ENCODE measurements around the gene CASP3.
"Not testable (repeated sequence)": the region's sequence is repeated elsewhere in the genome, so short reads cannot be mapped to it uniquely, and the experiment has no call there.

The CASP3 gene

DNA sequence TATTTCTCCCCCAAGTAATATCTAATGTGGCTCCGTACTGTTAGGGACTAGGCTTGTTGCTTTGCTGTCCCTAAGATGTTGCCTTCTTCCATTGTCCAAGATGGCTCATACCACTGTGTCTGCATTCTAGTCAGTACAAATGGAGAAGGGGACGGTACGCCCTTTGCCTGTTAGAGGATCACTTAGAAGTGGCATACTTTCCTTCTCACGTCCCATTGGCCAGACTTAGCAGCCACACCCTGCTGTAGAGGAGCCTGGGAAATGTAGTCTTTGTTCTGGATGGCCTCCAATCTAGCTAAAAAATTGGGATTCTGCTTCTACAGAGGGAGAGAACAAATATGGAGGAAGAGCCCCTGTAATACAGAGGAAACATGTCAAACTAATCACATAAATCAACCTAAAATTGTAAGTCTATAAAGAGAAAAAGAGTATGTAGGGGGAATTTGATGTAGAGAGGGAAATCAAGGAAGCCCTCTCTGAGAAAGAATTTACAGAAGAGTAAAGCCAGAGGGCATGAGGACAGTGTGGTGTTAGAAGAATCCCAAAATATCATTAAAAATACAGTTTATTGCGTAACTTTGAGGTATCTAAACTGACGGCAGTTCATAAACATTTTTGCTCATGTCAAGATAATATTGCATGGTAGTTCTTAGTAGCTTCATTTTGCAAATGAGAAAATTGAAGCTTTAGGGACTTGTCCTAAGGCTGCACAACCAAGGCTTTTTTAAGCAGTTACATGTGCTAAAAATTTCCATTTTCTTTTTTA is 15.4 kb upstream of the CASP3 start:
- DNase-seq (ENCODE audit: low spot score), result no peak

GRCh38 chr4:184662236-184662635 is 13.0 kb upstream of the CASP3 start:
- DNase-seq (ENCODE audit: low spot score), result no peak

DNA sequence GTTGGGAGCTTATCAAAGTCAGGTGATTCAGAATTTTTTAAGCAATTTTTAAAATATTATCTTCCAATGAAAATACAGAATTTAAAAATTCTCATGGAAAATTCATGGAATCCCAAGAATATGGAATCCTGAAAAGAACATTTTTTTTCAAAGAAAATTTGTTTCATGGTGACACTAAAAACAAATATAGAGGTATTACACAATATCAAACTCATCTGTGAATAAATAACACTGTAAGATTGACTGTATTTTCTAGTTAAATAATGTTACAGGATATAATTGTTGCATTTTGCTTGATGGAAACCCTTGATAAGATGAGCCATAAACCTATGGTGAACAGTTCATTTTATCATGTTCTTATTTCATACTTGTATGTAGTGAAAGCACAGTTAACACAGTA is 11.7 kb upstream of the CASP3 start:
- no peak for DNase-seq (ENCODE audit: low spot score)

DNA sequence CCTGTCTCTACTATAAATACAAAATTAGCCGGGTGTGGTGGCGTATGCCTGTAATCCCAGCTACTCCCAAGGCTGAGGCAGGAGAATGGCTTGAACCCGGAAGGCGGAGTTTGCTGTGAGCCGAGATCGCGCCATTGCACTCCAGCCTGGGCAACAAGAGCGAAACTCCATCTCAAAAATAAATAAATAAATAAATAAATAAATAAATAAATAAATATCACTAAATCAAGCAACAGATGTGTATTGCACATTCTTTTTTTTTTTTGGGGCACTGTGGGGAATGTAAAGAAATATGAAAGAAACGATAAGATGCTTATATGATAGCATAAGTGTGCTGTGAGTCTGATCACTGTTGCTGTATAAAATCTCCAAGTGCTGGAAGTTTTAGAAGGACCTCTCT is 8.6 kb upstream of the CASP3 start:
- DNase-seq (ENCODE audit: low spot score), result not testable (repeated sequence)

- no peak for DNase-seq (ENCODE audit: low spot score)
These were observed 7.9 kb upstream of the CASP3 start for GRCh38 chr4:184657144-184657543.

DNA sequence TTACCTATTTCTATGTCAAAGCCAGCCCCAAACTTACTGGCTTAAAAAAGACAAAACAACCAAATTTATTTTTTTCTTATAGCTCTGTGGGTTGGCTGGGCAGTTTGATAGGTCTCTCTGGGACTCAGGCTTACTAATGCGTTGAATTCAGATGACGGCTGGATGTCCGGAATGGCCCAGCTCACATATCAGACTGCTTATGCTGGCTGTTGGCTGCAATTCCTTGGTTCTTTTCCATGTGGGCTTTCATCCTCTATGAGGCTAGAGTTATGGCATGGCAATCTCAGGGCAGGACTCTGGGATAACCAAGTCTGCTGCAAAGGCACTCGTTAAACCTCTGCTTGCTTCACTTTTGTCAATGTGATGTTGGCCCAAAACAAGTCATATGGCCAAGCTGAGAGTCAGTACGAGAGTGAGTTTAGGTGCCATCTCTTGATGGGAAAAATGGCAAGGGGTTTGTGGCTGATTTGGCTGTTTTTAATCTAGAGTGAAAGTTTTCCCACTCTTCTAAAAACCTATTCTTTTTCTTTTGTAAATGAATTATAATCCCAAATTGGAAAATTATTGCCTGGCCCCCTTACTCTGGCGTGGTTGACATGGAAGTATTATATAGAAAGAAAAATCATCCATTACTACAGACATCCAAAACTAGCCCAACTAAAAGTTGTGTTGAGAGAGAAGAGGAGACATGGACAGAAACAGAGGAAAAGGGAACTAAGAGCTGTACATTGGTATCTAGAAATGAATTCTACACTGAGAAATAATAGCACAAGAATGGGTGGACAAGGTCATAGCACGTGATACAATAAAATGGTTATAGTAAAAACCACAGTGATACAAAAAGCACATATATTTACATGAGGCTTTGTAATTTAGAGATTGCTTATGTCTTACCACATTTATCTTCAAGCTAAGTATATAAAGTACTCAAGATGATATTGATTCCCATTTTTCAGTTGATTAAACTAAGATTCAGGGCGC is 6.9 kb upstream of the CASP3 start:
- no peak for DNase-seq (ENCODE audit: low spot score)

DNA sequence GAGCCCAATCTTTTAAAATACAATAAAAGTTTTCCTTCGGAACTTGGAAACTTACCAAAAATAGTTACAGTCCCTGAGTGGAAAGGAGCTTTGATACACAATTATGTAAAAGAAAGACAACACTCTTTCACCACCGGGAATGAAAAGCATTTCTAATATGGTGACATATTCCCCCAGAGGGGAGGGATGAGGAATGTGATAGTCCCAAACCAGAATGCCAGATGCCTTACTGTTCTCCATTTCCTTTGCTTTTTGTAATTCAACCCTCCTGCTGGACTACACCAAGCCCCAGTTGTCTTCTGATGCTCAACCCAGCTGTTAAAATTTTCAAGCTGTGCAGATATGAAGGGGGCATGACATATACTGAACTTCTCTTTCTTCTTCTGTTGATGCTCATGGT is 4.4 kb upstream of the CASP3 start:
- no peak for DNase-seq (ENCODE audit: low spot score)

GRCh38 chr4:184652681-184653080 is 3.4 kb upstream of the CASP3 start:
- not testable (repeated sequence) for DNase-seq (ENCODE audit: low spot score)

GRCh38 chr4:184651899-184652298 is 2.7 kb upstream of the CASP3 start:
- DNase-seq (ENCODE audit: low spot score), result no peak

DNA sequence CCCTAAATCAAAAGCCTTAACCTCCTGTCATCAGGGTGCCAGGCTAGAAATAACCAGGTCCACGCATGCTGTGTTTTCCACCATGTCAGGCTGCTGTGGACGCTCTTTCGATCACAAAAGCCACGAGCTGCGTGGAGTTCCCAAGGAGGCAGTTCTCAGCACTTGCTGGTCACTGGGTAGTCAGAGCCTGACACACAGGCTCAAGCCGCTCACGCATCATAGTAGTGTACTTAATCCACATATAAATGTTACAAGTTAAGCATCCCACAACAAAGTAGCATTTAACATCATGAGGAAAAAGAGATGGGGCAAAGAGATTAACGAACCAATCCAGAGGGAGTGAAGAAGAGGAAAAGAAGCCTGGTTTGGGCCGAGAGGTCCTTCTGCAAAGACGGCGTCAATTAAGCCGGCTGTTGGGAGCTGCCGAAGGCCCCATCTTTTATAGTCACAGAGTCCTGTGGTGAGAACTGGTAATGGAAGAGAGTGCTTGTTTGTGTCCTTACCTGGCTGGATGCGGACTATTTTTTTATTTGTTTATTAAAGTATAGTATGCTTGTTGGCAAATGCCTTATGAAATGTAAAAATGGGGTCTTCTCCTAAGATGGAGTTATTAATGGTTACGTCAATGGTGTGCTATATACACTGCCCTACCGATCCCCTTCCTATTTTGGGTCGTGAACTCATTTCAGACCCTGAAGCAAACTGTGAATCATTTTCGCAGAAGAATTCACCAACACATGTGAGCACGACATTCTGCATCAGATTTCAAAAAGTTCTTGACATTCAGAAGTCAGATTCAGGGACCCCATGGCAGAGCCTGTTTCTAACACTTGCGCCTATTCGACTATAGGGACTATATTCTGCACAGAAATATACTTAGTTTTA is 966 bp upstream of the CASP3 start:
- peak; percentile 59 for DNase-seq (ENCODE audit: low spot score)

DNA sequence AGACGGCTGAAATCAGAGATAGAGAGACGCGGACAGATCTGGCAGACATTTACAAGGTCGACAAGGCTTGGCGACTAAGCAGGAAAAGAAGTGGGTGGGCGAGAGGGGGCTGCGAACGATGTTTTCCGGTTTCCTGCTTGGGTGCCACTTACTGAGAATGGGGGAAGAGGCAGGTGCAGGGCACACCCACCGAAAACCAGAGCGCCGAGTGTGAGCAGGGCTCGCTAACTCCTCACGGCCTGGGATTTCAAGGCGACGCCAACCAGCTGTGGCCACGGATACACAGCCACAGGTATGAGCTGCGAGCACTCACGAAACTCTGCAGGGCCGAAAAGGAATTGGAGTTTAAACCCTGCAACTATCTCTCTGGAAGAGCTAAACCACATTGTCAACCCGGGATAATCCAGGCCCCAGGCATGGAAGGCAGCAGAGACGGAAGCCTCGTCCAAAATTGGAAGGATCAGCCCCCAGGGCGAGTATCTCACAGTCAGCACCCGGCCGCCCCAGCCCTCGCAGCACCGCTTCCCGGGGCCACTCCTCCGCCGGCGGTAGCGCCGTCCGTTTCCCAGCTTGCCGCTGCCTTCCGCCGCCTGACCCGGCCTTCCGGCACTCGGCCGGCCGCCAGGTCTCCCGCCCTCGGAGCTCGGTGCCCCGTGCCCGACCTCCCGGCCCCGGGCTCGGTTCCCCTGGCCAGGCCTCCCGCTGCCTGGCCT is 778 bp downstream of the CASP3 start:
- peak; percentile 51 for DNase-seq (ENCODE audit: low spot score)

DNA sequence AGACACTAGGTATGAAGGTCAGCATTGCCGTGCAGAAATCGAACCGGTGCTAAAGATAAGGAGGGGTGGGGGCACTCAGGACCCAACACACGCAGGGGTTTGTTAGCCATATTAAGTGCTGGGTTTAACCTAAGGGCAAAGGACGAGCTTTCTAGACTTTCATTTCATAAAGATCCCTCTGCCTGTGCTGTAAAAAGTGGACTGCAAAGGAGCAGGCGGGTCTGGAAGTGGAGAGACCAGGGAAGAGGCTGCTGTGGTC is 1.3 kb downstream of the CASP3 start:
- no peak for DNase-seq (ENCODE audit: low spot score)

DNA sequence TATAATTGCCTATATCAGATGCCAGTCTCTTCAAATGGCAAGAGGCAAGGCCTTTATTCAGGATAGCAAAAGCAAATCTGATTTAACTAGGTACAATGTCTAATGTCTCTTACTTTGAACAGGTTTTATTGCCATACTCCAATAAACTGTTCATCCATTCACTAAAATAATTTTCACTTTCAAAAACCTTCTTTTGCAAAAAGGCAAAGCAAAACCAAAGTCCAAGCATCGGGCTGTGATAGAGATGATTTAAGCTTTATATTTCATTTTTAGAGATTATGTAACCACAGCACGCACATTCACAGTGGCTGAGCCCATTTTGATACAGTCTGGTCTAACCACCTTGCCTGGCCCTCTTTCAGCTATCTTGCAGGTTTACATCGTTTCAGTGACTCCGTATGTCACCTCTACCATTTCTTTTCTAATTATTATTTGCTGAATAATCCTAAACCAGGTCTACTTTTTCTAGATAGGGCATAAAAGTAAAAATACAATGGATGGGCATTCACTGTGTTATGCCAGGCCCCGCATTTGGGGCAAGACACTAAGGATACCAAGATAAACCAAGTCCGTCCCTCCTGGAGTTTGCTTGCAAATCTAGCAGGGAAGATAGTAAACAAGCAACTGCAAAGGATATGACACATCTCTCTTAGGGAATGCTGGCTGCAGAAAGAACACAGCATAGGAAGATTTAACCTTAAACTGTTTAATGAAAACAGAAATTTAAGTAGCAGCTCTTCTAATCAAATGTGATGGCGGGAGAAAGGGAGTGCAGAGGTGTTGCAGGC is 1.8 kb downstream of the CASP3 start:
- DNase-seq (ENCODE audit: low spot score), result peak; percentile 24

- DNase-seq (ENCODE audit: low spot score), result no peak
These were observed 3.2 kb downstream of the CASP3 start for GRCh38 chr4:184645904-184646610.

- DNase-seq (ENCODE audit: low spot score), result peak; percentile 82
These were observed 4.5 kb downstream of the CASP3 start for GRCh38 chr4:184644553-184645307.

- no peak for DNase-seq (ENCODE audit: low spot score)
These were observed 5.5 kb downstream of the CASP3 start for GRCh38 chr4:184643731-184644130.

- DNase-seq (ENCODE audit: low spot score), result no peak
These were observed 7.8 kb downstream of the CASP3 start for GRCh38 chr4:184641451-184641850.

DNA sequence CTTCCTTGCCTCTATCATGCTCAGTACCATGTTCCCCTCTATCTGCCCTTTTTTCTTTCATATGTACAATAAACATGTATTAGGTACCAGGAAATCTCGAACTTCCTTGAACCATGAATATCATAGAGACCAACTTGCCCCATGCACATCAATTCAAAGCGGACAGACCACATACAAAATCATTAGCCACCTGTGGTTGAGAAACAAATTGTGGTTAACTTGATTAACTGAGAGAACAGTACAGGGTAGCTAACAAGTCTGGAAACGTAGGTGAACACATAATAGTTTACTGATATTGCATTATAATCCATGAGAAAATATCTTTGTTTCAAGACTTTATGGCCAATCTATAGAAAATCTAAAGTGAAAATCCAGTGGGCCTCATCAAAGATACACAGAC is 8.2 kb downstream of the CASP3 start:
- no peak for DNase-seq (ENCODE audit: low spot score)

DNA sequence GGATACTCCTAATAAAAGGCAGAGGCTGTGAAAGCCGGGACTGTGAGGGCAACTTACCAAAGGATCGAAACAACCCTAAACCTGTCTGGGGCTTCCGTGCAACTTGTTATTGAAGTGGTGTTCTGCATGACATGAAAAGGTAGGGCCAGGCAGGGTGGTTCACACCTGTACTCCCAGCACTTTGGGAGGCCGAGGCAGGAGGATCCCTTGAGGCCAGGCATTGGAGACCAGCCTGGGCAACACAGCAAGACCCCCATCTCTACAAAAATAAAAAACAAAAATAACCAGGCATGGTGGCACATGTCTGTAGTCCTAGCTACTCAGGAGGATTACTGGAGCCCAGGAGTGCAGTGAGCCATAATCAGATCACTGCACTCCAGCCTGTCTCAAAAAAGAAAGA is 12.3 kb downstream of the CASP3 start:
- DNase-seq (ENCODE audit: low spot score), result no peak

DNA sequence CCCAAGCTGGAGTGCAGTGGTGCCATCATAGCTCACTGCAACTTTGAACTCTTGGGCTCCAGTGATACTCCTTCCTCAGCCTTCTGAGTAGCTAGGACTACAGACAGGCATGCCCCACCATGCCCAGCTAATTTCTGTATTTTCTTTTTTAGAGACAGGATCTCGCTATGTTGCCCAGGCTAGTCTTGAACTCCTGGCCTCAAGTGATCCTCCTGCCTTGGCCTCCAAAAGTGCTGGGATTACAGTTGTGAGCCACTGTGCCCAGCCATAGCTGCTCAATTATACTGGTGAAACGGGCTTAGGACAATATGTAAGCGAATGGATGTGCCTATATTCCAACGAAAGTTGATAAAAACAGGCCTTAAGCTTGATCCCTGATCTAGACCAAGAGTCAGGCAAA is 13.1 kb downstream of the CASP3 start:
- no peak for DNase-seq (ENCODE audit: low spot score)
